Hepatocyte (in vitro differentiated cells): ENCODE measurements around the gene UBA1. TPM values are rescaled to one million over a fixed set of nuclear protein-coding genes. Genes with fewer than 3 reads are reported as not detected.

Experiments
- DNase-seq: peaks from one replicate; pipeline ENCODE4 v3.0.0-alpha.2; 2016; ENCODE audit warnings: low spot score
- H2AFZ ChIP-seq: fragments of 200-600 bp; sonication (generic); 2 replicates; pipeline ENCODE4 v1.6.0; 2016; ENCODE audit warnings: antibody characterized with exemption, mild to moderate bottlenecking
- H3K27ac ChIP-seq: fragments of 200-600 bp; sonication (generic); 2 replicates; pipeline ENCODE4 v1.5.1; 2016; ENCODE audit warnings: mild to moderate bottlenecking
- H3K27me3 ChIP-seq: fragments of 200-600 bp; sonication (generic); 2 replicates; pipeline ENCODE4 v1.6.1; 2016
- H3K36me3 ChIP-seq: fragments of 200-600 bp; sonication (generic); replicated peaks from 2 replicates; pipeline ENCODE4 v1.5.1; 2016; ENCODE audit warnings: low read depth; ENCODE audit not compliant: insufficient read depth
- H3K4me1 ChIP-seq: fragments of 200-600 bp; sonication (generic); 2 replicates; pipeline ENCODE4 v1.5.1; 2016; ENCODE audit warnings: mild to moderate bottlenecking, moderate library complexity; ENCODE audit not compliant: insufficient read depth
- H3K4me2 ChIP-seq: fragments of 200-600 bp; sonication (generic); 2 replicates; pipeline ENCODE4 v1.6.0; 2016
- H3K4me3 ChIP-seq: fragments of 200-600 bp; sonication (generic); 2 replicates; pipeline ENCODE4 v1.5.1; 2016; ENCODE audit warnings: mild to moderate bottlenecking
- H3K79me2 ChIP-seq: fragments of 200-600 bp; sonication (generic); 2 replicates; pipeline ENCODE4 v1.6.0; 2017; ENCODE audit warnings: mild to moderate bottlenecking
- H3K9me2 ChIP-seq: fragments of 200-600 bp; sonication (generic); replicated peaks from 2 replicates; pipeline ENCODE4 v1.6.0; 2017; ENCODE audit warnings: mild to moderate bottlenecking; ENCODE audit not compliant: insufficient read depth
- H3K9me3 ChIP-seq: fragments of 200-600 bp; sonication (generic); 2 replicates; pipeline ENCODE4 v1.5.1; 2016; ENCODE audit warnings: low read depth, mild to moderate bottlenecking
- H4K20me1 ChIP-seq: fragments of 200-600 bp; sonication (generic); 2 replicates; pipeline ENCODE4 v1.6.0; 2016; ENCODE audit warnings: mild to moderate bottlenecking; ENCODE audit not compliant: insufficient read depth, poor library complexity, severe bottlenecking
- EZH2 ChIP-seq: fragments of 200-600 bp; sonication (generic); IDR thresholded peaks from 2 replicates; pipeline ENCODE4 v1.6.1; 2016; ENCODE audit warnings: antibody characterized with exemption, mild to moderate bottlenecking, borderline replicate concordance
- EZH2phosphoT487 ChIP-seq: fragments of 200-600 bp; sonication (generic); IDR thresholded peaks from one replicate; pipeline ENCODE4 v1.6.1; 2018; ENCODE audit warnings: antibody characterized with exemption, mild to moderate bottlenecking, low read depth, moderate library complexity; ENCODE audit not compliant: unreplicated experiment, severe bottlenecking
- WGBS: methylation state at CpG from one replicate; pipeline ENCODE4 v1.1.6; 2016; ENCODE audit warnings: low lambda C conversion rate; ENCODE audit errors: missing lambda C conversion rate; 5-methylcytosine and 5-hydroxymethylcytosine counted together
- polyA plus RNA-seq: library from polyadenylated mRNA; unstranded; fragments of >200 nt; fragmentation: Nextera tagmentation; extraction: Ambion mirVana; gene quantifications from 2 replicates; pipeline ENCODE4 v1.2.1, GENCODE V29; 2016
- total RNA-seq: library from RNA; depleted of rRNA; stranded (reverse); fragments of >200 nt; gene quantifications from 2 replicates; pipeline ENCODE4 v1.2.3, GENCODE V29; 2014
- TF ChIP-seq, protein P1 (sequence below): fragments of 200-600 bp; sonication (generic); IDR thresholded peaks from 2 replicates; pipeline ENCODE4 v1.5.1; 2016; ENCODE audit warnings: antibody characterized with exemption, mild to moderate bottlenecking; ENCODE audit not compliant: poor library complexity

The UBA1 gene
- total and polyA plus RNA-seq, 2 experiments from 2014 or later: 236 to 253 TPM

DNA sequence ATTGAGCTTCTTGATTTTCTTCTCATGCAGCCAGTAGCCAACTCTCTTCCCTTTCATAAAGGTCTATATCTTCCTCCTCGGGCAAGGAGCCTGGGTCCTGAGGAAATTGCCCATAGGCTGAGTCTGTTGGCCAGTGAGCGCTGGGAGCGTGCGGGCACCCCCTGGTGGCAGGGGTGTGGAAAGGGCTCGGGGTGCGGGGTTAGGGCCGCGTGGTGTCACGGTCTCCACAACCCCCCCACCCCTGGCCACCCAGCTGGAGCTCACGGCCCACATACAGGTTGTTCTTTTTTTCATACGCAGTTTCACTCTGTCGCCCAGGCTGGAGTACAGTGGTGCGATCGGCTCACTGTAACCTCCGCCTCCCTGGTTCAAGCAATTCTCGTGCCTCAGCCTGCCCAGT lies 35.5 kb upstream of the UBA1 start:
- TF ChIP-seq EZH2: no peak
- TF ChIP-seq EZH2phosphoT487: no peak
- TF ChIP-seq, protein P1, sequence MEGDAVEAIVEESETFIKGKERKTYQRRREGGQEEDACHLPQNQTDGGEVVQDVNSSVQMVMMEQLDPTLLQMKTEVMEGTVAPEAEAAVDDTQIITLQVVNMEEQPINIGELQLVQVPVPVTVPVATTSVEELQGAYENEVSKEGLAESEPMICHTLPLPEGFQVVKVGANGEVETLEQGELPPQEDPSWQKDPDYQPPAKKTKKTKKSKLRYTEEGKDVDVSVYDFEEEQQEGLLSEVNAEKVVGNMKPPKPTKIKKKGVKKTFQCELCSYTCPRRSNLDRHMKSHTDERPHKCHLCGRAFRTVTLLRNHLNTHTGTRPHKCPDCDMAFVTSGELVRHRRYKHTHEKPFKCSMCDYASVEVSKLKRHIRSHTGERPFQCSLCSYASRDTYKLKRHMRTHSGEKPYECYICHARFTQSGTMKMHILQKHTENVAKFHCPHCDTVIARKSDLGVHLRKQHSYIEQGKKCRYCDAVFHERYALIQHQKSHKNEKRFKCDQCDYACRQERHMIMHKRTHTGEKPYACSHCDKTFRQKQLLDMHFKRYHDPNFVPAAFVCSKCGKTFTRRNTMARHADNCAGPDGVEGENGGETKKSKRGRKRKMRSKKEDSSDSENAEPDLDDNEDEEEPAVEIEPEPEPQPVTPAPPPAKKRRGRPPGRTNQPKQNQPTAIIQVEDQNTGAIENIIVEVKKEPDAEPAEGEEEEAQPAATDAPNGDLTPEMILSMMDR: no peak
- Histone ChIP-seq H2AFZ (no peak overlapping the region), H4K20me1 (peaks cover 4% of the 10 kb centered on the region), H3K4me2 (no peak overlapping the region), H3K4me1 (no peaks in the 10 kb centered on the region), H3K9me2 (no peaks in the 10 kb centered on the region), H3K79me2 (peaks cover 59% of the 10 kb centered on the region), H3K9me3 (no peaks in the 10 kb centered on the region), H3K4me3 (no peak overlapping the region), H3K27me3 (no peaks in the 10 kb centered on the region), H3K27ac (no peak overlapping the region), H3K36me3 (no peaks in the 10 kb centered on the region)
- DNase-seq: no peak
- 95% methylated on average over 16 of the region's 16 CpGs for WGBS

DNA sequence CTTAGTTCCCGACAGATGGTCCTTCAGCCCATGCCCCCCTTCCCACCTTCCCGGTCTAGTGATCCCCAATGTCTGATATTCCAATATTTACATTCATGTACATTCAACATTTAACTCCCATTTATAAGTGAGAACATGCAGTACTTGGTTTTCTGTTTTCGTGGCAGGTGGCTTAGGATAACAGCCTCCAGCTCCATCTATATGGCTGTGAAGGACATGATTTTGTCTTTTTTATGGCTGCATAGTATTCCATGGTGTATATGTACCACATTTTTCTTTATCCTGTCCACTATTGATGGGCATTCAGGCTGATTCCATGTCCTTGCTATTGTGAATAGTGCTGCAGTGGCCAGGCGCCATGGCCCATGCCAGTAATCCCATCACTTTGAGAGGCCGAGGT lies 34.8 kb upstream of the UBA1 start:
- no peak overlapping the region for H3K4me2 ChIP-seq
- H3K9me2 ChIP-seq: no peaks in the 10 kb centered on the region
- no peaks in the 10 kb centered on the region for H3K4me1 ChIP-seq
- no peak overlapping the region for H3K4me3 ChIP-seq
- 94% methylated on average over 5 of the region's 5 CpGs for WGBS
- H3K9me3 ChIP-seq: no peaks in the 10 kb centered on the region
- H3K27me3 ChIP-seq: no peaks in the 10 kb centered on the region
- TF ChIP-seq, protein P1: no peak
- no peak for TF ChIP-seq EZH2phosphoT487
- no peak for TF ChIP-seq EZH2
- peaks cover 4% of the 10 kb centered on the region for H4K20me1 ChIP-seq
- H3K27ac ChIP-seq: no peak overlapping the region
- no peaks in the 10 kb centered on the region for H3K36me3 ChIP-seq
- no peak overlapping the region for H2AFZ ChIP-seq
- DNase-seq: no peak
- H3K79me2 ChIP-seq: peaks cover 55% of the 10 kb centered on the region

DNA sequence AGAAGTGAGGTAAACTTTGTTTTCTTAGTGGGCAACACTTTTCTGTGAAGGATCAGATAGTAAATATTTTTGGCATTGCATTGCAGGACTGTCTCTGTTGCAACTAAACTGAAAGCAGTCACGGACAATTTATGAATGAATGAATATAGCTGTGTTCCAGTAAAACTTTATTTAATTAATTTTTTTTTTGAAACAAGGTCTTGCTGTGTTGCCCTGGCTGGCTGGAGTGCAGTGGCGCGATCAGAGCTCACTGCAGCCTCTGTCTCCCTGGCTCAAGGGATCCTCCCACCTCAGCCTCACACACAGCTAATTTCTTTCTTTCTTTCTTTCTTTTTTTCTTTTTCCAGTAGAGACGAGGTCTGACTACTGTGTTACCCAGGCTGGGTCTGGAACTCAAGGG lies 32.8 kb upstream of the UBA1 start:
- peaks cover 4% of the 10 kb centered on the region for H4K20me1 ChIP-seq
- no peak overlapping the region for H3K27ac ChIP-seq
- no peaks in the 10 kb centered on the region for H3K36me3 ChIP-seq
- WGBS: 79% methylated on average over 4 of the region's 4 CpGs
- no peaks in the 10 kb centered on the region for H3K27me3 ChIP-seq
- no peak overlapping the region for H2AFZ ChIP-seq
- H3K4me3 ChIP-seq: no peak overlapping the region
- no peak overlapping the region for H3K4me2 ChIP-seq
- no peaks in the 10 kb centered on the region for H3K9me2 ChIP-seq
- H3K9me3 ChIP-seq: no peaks in the 10 kb centered on the region
- no peaks in the 10 kb centered on the region for H3K4me1 ChIP-seq
- peaks cover 55% of the 10 kb centered on the region for H3K79me2 ChIP-seq
- no peak for DNase-seq
- TF ChIP-seq, protein P1: no peak
- TF ChIP-seq EZH2phosphoT487: no peak
- no peak for TF ChIP-seq EZH2
